Measurements from ENCODE around the gene EPS8L2.

The EPS8L2 gene

DNA sequence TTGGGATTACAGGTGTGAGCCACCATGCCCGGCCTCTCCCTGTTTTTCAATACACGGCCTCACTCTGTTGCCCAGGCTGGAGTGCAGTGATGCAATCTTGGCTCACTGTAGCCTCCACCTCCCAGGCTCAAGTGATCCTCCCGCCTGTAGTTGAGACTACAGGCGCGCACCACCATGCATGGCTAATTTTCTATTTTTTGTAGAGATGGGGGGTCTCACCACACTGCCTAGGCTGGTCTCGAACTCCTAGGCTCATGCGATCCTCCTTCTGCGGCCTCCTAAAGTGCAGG is 59.7 kb downstream of the EPS8L2 start:
- DNase-seq = no peak
- no peak overlapping the region for H3K27ac ChIP-seq
- H3K27me3 ChIP-seq (ENCODE audit: insufficient read depth, low read depth, severe bottlenecking) = no peaks in the 10 kb centered on the region
- H3K9me3 ChIP-seq (ENCODE audit: severe bottlenecking) = no peaks in the 10 kb centered on the region
- H3K4me3 ChIP-seq (ENCODE audit: low read depth, low read length) = no peak overlapping the region
- H3K36me3 ChIP-seq = peaks cover 87% of the 10 kb centered on the region
- TF ChIP-seq, protein P1, sequence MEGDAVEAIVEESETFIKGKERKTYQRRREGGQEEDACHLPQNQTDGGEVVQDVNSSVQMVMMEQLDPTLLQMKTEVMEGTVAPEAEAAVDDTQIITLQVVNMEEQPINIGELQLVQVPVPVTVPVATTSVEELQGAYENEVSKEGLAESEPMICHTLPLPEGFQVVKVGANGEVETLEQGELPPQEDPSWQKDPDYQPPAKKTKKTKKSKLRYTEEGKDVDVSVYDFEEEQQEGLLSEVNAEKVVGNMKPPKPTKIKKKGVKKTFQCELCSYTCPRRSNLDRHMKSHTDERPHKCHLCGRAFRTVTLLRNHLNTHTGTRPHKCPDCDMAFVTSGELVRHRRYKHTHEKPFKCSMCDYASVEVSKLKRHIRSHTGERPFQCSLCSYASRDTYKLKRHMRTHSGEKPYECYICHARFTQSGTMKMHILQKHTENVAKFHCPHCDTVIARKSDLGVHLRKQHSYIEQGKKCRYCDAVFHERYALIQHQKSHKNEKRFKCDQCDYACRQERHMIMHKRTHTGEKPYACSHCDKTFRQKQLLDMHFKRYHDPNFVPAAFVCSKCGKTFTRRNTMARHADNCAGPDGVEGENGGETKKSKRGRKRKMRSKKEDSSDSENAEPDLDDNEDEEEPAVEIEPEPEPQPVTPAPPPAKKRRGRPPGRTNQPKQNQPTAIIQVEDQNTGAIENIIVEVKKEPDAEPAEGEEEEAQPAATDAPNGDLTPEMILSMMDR (IDR thresholded peaks at IDR 0.05; ENCODE audit: low read depth, low read length) = no peak

DNA sequence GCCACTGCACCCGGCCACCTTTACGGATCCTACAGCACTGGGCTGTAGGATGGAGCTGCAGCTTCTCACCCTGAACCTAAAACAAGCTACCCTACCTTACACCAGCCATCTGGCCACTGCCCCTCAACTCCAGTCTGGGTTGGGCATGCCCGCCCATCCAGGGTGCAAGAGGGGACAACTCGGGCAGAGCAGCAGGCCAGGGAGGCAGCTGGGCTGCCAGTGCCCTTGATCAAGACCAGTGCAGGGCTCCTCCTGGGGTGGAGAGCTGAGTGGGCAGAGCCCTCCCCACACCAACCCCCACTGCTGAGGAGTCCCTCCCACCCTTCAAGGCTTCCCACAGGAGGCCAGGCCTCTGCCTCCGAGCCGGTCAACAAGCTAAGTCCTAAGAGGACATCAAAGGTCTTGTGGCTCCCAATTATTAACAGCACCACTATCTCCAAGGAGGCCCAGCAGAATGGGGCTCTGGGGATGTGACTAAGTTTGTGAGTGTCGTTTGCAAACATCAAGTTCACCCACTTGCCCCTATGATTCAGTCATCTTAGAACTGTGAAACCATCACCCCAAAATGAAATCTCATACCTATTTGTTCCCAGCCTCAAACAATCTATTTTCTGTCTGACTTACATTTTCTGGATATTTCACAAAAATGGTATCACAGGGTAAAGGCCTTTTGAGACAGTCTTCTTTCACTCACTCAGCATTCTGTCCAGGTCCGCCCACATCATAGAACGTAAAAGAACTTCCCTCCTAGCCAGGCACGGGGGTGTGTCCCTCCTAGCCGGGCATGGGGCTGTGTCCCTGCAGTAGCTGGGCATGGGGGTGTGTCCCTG is 60.3 kb downstream of the EPS8L2 start:
- no peak for DNase-seq
- Histone ChIP-seq H3K4me3 (ENCODE audit: low read depth, low read length) (no peak overlapping the region), H3K27ac (no peak overlapping the region; the same call in 1 of the 2 replicates), H3K36me3 (peaks cover 89% of the 10 kb centered on the region), H3K9me3 (ENCODE audit: severe bottlenecking) (no peaks in the 10 kb centered on the region), H3K27me3 (ENCODE audit: insufficient read depth, low read depth, severe bottlenecking) (no peaks in the 10 kb centered on the region)
- TF ChIP-seq, protein P1 (IDR thresholded peaks at IDR 0.05; ENCODE audit: low read depth, low read length) = no peak

DNA sequence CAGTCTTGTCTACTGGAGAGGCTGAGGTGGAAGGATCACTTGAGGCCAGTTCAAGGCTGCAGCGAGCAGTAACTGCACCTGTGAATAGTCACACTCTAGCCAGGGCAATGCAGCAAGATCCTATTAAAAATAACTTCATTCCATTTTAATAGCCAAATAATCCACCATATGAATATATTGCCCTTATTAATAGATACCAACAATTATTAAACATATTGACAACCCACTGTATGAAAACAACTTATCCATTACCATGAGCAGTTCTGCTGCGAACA is 60.8 kb downstream of the EPS8L2 start:
- H3K9me3 ChIP-seq (ENCODE audit: severe bottlenecking) = no peaks in the 10 kb centered on the region
- peaks cover 89% of the 10 kb centered on the region for H3K36me3 ChIP-seq
- H3K27ac ChIP-seq = no peak overlapping the region
- no peak overlapping the region for H3K4me3 ChIP-seq (ENCODE audit: low read depth, low read length)
- TF ChIP-seq, protein P1 (IDR thresholded peaks at IDR 0.05; ENCODE audit: low read depth, low read length) = no peak
- H3K27me3 ChIP-seq (ENCODE audit: insufficient read depth, low read depth, severe bottlenecking) = no peaks in the 10 kb centered on the region
- DNase-seq = no peak

DNA sequence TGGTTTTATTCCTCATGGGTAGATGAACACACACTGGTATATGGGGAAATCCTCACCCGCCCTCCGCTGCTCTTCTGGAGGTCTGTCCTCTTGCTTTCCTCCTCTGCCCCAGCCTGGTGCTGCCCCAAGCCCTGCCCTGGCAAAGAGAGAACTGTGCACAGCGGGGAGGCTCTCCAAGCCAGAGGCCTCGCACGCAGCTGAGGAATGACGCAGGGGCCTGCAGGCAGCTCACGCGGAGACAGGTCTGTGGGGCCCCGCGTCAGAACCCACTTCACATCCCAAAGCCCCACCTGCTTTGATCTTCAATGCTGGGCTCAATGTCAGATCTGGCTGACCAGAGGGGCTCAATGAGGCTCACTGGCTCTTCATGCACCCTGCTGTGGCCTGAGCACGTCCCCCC is 61.2 kb downstream of the EPS8L2 start:
- Histone ChIP-seq H3K27me3 (ENCODE audit: insufficient read depth, low read depth, severe bottlenecking) (no peaks in the 10 kb centered on the region), H3K36me3 (peaks cover 85% of the 10 kb centered on the region), H3K27ac (no peak overlapping the region), H3K4me3 (ENCODE audit: low read depth, low read length) (no peak overlapping the region), H3K9me3 (ENCODE audit: severe bottlenecking) (no peaks in the 10 kb centered on the region)
- no peak for DNase-seq
- TF ChIP-seq, protein P1 (IDR thresholded peaks at IDR 0.05; ENCODE audit: low read depth, low read length) = no peak

DNA sequence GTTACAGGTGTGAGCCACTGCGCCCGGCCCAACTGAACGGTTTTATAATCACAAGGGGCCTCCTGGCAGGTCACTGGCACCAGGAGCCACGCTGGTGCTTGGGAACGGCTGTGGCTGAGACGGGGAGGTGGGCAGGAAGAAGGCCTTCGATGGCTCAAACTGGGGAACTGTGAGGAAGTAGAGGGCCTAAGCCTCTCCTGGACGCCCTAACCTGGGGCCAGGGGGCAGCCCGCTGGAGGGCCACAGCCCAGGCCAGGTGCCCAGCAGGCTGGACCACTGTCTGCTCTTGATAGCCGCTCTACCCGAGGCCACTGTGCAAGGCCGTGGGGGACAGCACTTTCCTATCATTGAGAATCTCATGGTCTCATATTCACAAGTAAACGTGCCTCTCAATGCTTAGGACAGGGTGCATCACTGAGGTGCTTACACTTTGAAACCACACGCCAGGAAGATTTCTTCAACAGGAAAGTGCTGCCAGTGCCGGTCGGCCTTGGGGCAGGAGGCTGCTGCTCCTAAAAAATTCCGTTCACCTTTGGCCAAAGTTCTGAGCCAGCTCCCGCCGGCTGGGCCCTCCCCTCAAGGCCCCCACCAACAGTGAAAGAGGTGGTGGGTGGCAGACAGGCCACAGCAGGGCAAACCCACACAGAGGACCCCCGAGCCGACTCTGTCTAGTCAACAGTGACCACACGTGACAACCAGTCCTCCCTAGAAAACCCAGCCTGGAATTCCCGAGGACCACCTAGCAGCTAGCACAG is 64.0 kb downstream of the EPS8L2 start:
- H3K4me3 ChIP-seq (ENCODE audit: low read depth, low read length) = no peak overlapping the region
- H3K27ac ChIP-seq = no peak overlapping the region
- H3K9me3 ChIP-seq (ENCODE audit: severe bottlenecking) = no peaks in the 10 kb centered on the region
- no peaks in the 10 kb centered on the region for H3K27me3 ChIP-seq (ENCODE audit: insufficient read depth, low read depth, severe bottlenecking)
- H3K36me3 ChIP-seq = peaks cover 84% of the 10 kb centered on the region
- DNase-seq = no peak
- TF ChIP-seq, protein P1 (IDR thresholded peaks at IDR 0.05; ENCODE audit: low read depth, low read length) = no peak

All from WERI-Rb-1 (cell line).